HepG2 (cell line): ENCODE measurements around the gene SEC61G. TPM values are rescaled to one million over a fixed set of nuclear protein-coding genes. Genes with fewer than 3 reads are reported as not detected.

ENCODE experiments used
- ATAC-seq: fragments of 200-7000 bp; cut with Tn5 transposase; 3 replicates; pipeline ENCODE4 v1.9.1; 2020; ENCODE audit warnings: mild to moderate bottlenecking, moderate library complexity
- BruUV-seq: library from RNA; stranded (reverse); fragments of 400-500 nt; replicated peaks from 2 replicates; lab custom pipeline; 2021; lab: Mats Ljungman, UMichigan
- CTCF ChIA-PET: fragments of 300-600 bp; formaldehyde crosslinking; extraction: SDS; loops from one replicate; lab custom pipeline; 2021; ENCODE audit warnings: low total read pairs, inconsistent platforms, low intra/inter-chr PET ratio; lab: Yijun Ruan, JAX
- POLR2A ChIA-PET: fragments of 350-600 bp; sonication (Branson Sonifier 250); formaldehyde crosslinking; loops from one replicate; lab custom pipeline; 2020; ENCODE audit warnings: antibody characterized with exemption, inconsistent platforms; lab: Yijun Ruan, JAX
- DNase-seq: peaks from one replicate; pipeline ENCODE4 v3.0.0-alpha.2; 2015; ENCODE audit warnings: low spot score
- FAIRE-seq: peaks from 3 replicates; lab custom pipeline; 2011; peaks lifted over from hg19 to GRCh38; lab: Jason Lieb, UNC
- H2AFZ ChIP-seq: one replicate; pipeline ENCODE4 v1.6.1; 2011; ENCODE audit warnings: low read length, inconsistent platforms
- H3K27ac ChIP-seq: fragments of 300-600 bp; 3 replicates; pipeline ENCODE4 v1.8.0; 2011; ENCODE audit warnings: mixed run types, mild to moderate bottlenecking, mixed read lengths, low read length, inconsistent platforms; ENCODE audit not compliant: insufficient read depth; ENCODE audit errors: extremely low read length
- H3K27me3 ChIP-seq, 2 experiments: fragments of 200-600 bp in 1 of 2; 2 replicates in 1 of 2; 3 replicates in 1 of 2; pipeline versions ENCODE4 v1.6.0 to v1.8.0; 2011; ENCODE audit warnings: low read length in 2 of 2, mild to moderate bottlenecking in 2 of 2, moderate library complexity in 2 of 2, inconsistent platforms in 1 of 2; ENCODE audit not compliant: insufficient read depth in 2 of 2, control insufficient read depth in 1 of 2
- H3K36me3 ChIP-seq, 2 experiments: fragments of 200-600 bp in 1 of 2; replicated peaks in 1 of 2; 2 replicates in 1 of 2; 3 replicates in 1 of 2; pipeline versions ENCODE4 v1.5.1 to v1.8.0; 2011; ENCODE audit warnings: low read length in 2 of 2, inconsistent platforms in 1 of 2; ENCODE audit not compliant: insufficient read depth in 2 of 2, control insufficient read depth in 1 of 2
- H3K4me1 ChIP-seq: 2 replicates; pipeline ENCODE4 v1.5.1; 2012; ENCODE audit warnings: low read length, inconsistent platforms; ENCODE audit not compliant: insufficient read depth
- H3K4me2 ChIP-seq: 2 replicates; pipeline ENCODE4 v1.6.0; 2011; ENCODE audit warnings: low read depth, low read length, inconsistent platforms
- H3K4me3 ChIP-seq, 3 experiments: fragments of 200-600 bp in 1 of 3; sonication (generic), shearing (Covaris generic) in 1 of 3; replicated peaks in 1 of 3; 2 replicates each; pipeline ENCODE4 v1.5.1; 2011 to 2016; ENCODE audit warnings: low read length in 3 of 3, inconsistent platforms in 2 of 3, low read depth in 2 of 3, mild to moderate bottlenecking in 2 of 3, control low read depth in 1 of 3, mixed read lengths in 1 of 3; ENCODE audit not compliant: insufficient read depth in 1 of 3
- H3K79me2 ChIP-seq: one replicate; pipeline ENCODE4 v1.6.1; 2011; ENCODE audit warnings: low read length, inconsistent platforms; ENCODE audit not compliant: insufficient read depth
- H3K9ac ChIP-seq: 2 replicates; pipeline ENCODE4 v1.6.0; 2011; ENCODE audit warnings: mild to moderate bottlenecking, low read depth, low read length, inconsistent platforms; ENCODE audit not compliant: insufficient read depth
- H3K9me3 ChIP-seq: 2 replicates; pipeline ENCODE4 v1.5.1; 2012; ENCODE audit warnings: mild to moderate bottlenecking, low read length
- H4K20me1 ChIP-seq: 2 replicates; pipeline ENCODE4 v1.6.0; 2011; ENCODE audit warnings: inconsistent platforms, mild to moderate bottlenecking, low read length, moderate library complexity; ENCODE audit not compliant: insufficient read depth
- FOXM1 ChIP-seq: sonication (generic); formaldehyde crosslinking; IDR thresholded peaks from 2 replicates; pipeline ENCODE4 v1.5.0; 2020; ENCODE audit warnings: missing genetic modification reagents
- RBFOX2 ChIP-seq: fragments of 200-400 bp; formaldehyde crosslinking; IDR thresholded peaks from 2 replicates; pipeline ENCODE4 v1.6.1; 2017; ENCODE audit warnings: low read depth, mild to moderate bottlenecking, low read length
- TOE1 ChIP-seq: sonication (generic); formaldehyde crosslinking; IDR thresholded peaks from 2 replicates; pipeline ENCODE4 v1.4.0; 2020; ENCODE audit warnings: mild to moderate bottlenecking, missing genetic modification reagents
- ZFP91 ChIP-seq: sonication (generic); formaldehyde crosslinking; IDR thresholded peaks from 2 replicates; pipeline ENCODE4 v1.9.0; 2022; ENCODE audit warnings: missing genetic modification reagents, mild to moderate bottlenecking, borderline replicate concordance
- ZNF687 ChIP-seq: sonication (generic); formaldehyde crosslinking; IDR thresholded peaks from 2 replicates; pipeline ENCODE4 v1.5.1; 2020; ENCODE audit warnings: mild to moderate bottlenecking, missing genetic modification reagents, moderate library complexity
- ZSCAN21 ChIP-seq: sonication (generic); formaldehyde crosslinking; IDR thresholded peaks from 2 replicates; pipeline ENCODE4 v1.8.0; 2022; ENCODE audit warnings: mild to moderate bottlenecking, missing genetic modification reagents, moderate library complexity, borderline replicate concordance
- WGBS: methylation state at CpG from one replicate; pipeline ENCODE4 v1.1.6; 2017; ENCODE audit warnings: low lambda C conversion rate; 5-methylcytosine and 5-hydroxymethylcytosine counted together
- in situ Hi-C: cut with HindIII; loops from 2 replicates; pipeline ENCODE4 v1.10.0; 2017; ENCODE audit warnings: low pct_unique_long_range_greater_than_20kb; ENCODE audit not compliant: extremely low pct_ligation_motif_present
- intact Hi-C: fragments of 100-400 bp; cut with micrococcal nuclease; formaldehyde crosslinking; loops from one replicate; pipeline ENCODE4 v1.10.0; 2022; ENCODE audit not compliant: unreplicated experiment
- polyA plus RNA-seq, 8 experiments: library from polyadenylated mRNA; depleted of rRNA in 3 of 8; stranded (reverse) in 7 of 8; unstranded in 1 of 8; fragments of >200 nt; fragmentation: Illumina TruSeq in 4 of 8; extraction: Trizol in 4 of 8; gene quantifications; 2 replicates each; pipeline versions ENCODE4 v1.2.1 to v1.2.3, GENCODE V29; 2011 to 2016; ENCODE audit warnings: low read depth in 4 of 8, missing spikeins in 1 of 8, mixed read lengths in 1 of 8; ENCODE audit not compliant: insufficient read depth in 1 of 8
- total RNA-seq, 5 experiments: library from RNA; depleted of rRNA; stranded (reverse); fragments of >200 nt; fragmentation: Illumina TruSeq; extraction: Trizol; gene quantifications; 2 replicates each; pipeline ENCODE4 v1.2.3, GENCODE V29; 2016; ENCODE audit warnings: low read depth in 1 of 5
- TF ChIP-seq, protein P1 (sequence below): IDR thresholded peaks from 2 replicates; pipeline ENCODE4 v1.4.0; 2020; ENCODE audit warnings: mild to moderate bottlenecking, missing genetic modification reagents

SEC61G gene
- total and polyA plus RNA-seq, 2 of the 13 experiments (the other 11 are each of a cell fraction or from before 2014, with no cell fraction given): 126 to 328 TPM

DNA sequence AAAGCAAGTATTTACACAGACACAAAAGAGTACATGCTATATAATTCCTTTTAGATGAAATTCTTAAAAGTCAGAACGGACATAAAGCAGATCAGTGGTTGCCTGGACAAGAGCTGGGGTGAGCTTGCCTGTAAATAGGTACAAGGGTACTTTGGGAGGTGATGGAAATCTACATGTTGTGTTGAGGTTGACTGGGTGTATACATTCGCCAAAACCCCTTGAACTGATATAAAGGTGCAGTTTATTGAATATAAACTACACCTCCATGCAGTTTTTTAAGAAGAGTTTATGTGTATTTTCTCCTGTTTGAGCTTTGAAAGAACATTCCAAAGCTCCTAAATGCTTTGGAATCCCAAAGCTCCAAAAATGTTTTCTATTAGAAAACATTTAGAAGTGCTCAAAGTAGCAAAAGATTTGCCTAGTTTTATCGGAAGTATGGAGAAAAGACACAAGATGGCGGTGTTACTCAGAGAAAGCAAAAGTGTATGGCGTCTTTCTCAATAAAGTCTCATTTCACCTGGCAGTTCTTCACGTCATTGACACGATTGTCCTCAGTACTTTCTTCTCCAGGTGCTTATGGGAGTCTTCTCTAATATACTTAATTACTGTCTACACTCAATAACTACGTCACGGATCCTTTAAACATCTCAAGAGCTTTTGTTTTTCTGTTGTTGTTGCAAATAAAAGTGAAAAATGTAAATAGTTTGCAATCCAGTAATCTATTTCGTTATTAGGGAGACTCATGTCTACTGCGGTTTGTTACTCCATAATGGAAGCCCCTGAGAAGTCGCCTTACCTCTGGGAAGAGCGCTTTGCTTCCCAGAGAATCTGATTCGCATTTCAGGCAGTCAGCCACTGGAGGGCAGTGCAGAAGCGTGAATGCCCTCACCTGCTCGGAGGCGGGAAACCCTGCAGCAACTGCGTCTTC lies 14.7 kb upstream of the SEC61G start:
- Histone ChIP-seq H3K27me3 (peaks cover 4 to 22% of the 10 kb centered on the region in 2 experiments; a peak in 2 of 5 replicates), H3K9me3 (no peaks in the 10 kb centered on the region), H2AFZ (no peak overlapping the region), H3K4me2 (peak overlapping the region; percentile 56), H3K27ac (no peak overlapping the region), H3K36me3 (no peaks in the 10 kb centered on the region), H4K20me1 (no peaks in the 10 kb centered on the region), H3K4me1 (peaks cover 4% of the 10 kb centered on the region; the same call in 1 of the 2 replicates), H3K4me3 (peak overlapping the region in 1 of 3 experiments; percentile 19; a peak in 3 of 6 replicates), H3K9ac (no peak overlapping the region), H3K79me2 (no peaks in the 10 kb centered on the region)
- DNase-seq (peak; percentile 73), ATAC-seq (peak; percentile 96), FAIRE-seq (peak; percentile 67)
- intact Hi-C loops (loop anchor here (1.0 to 5.0 kb wide), 4 partner anchors 68 to 482 kb away; no protein-coding TSS in a partner anchor), in situ Hi-C loops (loop anchor here (25.0 kb wide), 1 partner anchor 639 kb away; no protein-coding TSS in a partner anchor)
- 16% methylated on average over 18 of the region's 18 CpGs for WGBS
- POLR2A ChIA-PET: no interaction called here
- CTCF ChIA-PET: interaction anchor here (1.2 to 4.1 kb wide), 5 partner anchors 14 to 642 kb away, joined by 3 to 98 read pairs (median 6); no protein-coding TSS in a partner anchor
- no TSS peak for BruUV-seq
- TF ChIP-seq ZFP91 (CRISPR knock-in tag): no peak
- TF ChIP-seq, protein P1, sequence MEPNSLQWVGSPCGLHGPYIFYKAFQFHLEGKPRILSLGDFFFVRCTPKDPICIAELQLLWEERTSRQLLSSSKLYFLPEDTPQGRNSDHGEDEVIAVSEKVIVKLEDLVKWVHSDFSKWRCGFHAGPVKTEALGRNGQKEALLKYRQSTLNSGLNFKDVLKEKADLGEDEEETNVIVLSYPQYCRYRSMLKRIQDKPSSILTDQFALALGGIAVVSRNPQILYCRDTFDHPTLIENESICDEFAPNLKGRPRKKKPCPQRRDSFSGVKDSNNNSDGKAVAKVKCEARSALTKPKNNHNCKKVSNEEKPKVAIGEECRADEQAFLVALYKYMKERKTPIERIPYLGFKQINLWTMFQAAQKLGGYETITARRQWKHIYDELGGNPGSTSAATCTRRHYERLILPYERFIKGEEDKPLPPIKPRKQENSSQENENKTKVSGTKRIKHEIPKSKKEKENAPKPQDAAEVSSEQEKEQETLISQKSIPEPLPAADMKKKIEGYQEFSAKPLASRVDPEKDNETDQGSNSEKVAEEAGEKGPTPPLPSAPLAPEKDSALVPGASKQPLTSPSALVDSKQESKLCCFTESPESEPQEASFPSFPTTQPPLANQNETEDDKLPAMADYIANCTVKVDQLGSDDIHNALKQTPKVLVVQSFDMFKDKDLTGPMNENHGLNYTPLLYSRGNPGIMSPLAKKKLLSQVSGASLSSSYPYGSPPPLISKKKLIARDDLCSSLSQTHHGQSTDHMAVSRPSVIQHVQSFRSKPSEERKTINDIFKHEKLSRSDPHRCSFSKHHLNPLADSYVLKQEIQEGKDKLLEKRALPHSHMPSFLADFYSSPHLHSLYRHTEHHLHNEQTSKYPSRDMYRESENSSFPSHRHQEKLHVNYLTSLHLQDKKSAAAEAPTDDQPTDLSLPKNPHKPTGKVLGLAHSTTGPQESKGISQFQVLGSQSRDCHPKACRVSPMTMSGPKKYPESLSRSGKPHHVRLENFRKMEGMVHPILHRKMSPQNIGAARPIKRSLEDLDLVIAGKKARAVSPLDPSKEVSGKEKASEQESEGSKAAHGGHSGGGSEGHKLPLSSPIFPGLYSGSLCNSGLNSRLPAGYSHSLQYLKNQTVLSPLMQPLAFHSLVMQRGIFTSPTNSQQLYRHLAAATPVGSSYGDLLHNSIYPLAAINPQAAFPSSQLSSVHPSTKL (CRISPR knock-in tag): 0 out of 2 replicates have a peak, but pooled peaks have one; percentile 32
- no peak; the same call in 1 of the 2 replicates for TF ChIP-seq ZNF687
- no peak for TF ChIP-seq TOE1 (CRISPR knock-in tag)
- no peak for TF ChIP-seq ZSCAN21 (CRISPR knock-in tag)
- TF ChIP-seq FOXM1 (CRISPR knock-in tag): no peak
- TF ChIP-seq RBFOX2: no peak
